Progenitor cell of endocrine pancreas (in vitro differentiated cells): ENCODE measurements around the gene CTNNA1. TPM values are rescaled to one million over a fixed set of nuclear protein-coding genes. Genes with fewer than 3 reads are reported as not detected.
"Not testable (repeated sequence)": the region's sequence is repeated elsewhere in the genome, so short reads cannot be mapped to it uniquely, and the experiment has no call there.

Source experiments
- DNase-seq: peaks from one replicate; pipeline ENCODE4 v3.0.0; 2021; ENCODE audit warnings: low spot score; ENCODE audit not compliant: unreplicated experiment
- H3K27ac Mint-ChIP-seq: 2 replicates; pipeline ENCODE4 v1.8.0; 2021; ENCODE audit warnings: mild to moderate bottlenecking, moderate library complexity, mixed read lengths
- H3K27me3 Mint-ChIP-seq: 2 replicates; pipeline ENCODE4 v1.8.0; 2021; ENCODE audit warnings: mixed read lengths
- H3K36me3 Mint-ChIP-seq: 2 replicates; pipeline ENCODE4 v1.8.0; 2022; ENCODE audit warnings: mixed read lengths; ENCODE audit not compliant: insufficient read depth
- H3K4me1 Mint-ChIP-seq: 2 replicates; pipeline ENCODE4 v1.8.0; 2021; ENCODE audit warnings: low read depth, mixed read lengths
- H3K4me3 Mint-ChIP-seq: 2 replicates; pipeline ENCODE4 v1.8.0; 2021; ENCODE audit warnings: low read depth, mild to moderate bottlenecking, moderate library complexity, mixed read lengths
- H3K9me3 Mint-ChIP-seq: 2 replicates; pipeline ENCODE4 v1.8.0; 2021; ENCODE audit warnings: low read depth, mixed read lengths
- CTCF ChIP-seq: fragments of 200-600 bp; sonication (generic); IDR thresholded peaks from one replicate; pipeline ENCODE4 v1.5.0; 2021; ENCODE audit warnings: antibody characterized with exemption, mild to moderate bottlenecking; ENCODE audit not compliant: unreplicated experiment
- long read RNA-seq: library from polyadenylated mRNA; unstranded; transcript quantifications from one replicate; pipeline ENCODE4 v2.0.0, GENCODE V29; 2020
- total RNA-seq: library from RNA; stranded (reverse); gene quantifications from 2 replicates; pipeline ENCODE4 v1.2.1, GENCODE V29; 2021

The CTNNA1 gene
- 384 and 394 TPM in 2 replicates for total RNA-seq
- long read RNA-seq, transcript CTNNA1-201 (18 exons, 3,756 nt), result major isoform, 2,473 of 2,899 reads
- long read RNA-seq, transcript CTNNA1-230 (17 exons, 2,741 nt), result minor isoform, 17 of 2,899 reads
- long read RNA-seq, partial matches to known transcripts, result 282 of 2,899 reads
- long read RNA-seq, other reads (novel, unspliced or antisense), result 119 of 2,899 reads

GRCh38 chr5:138752951-138753793, at the start of gene CTNNA1:
TSS of gene CTNNA1 (plus strand) at chr5:138753425. CDS start at chr5:138781925, 28,500 bp downstream.
- peak; percentile 8 for TF ChIP-seq CTCF
- H3K9me3 Mint-ChIP-seq, result peaks cover 16% of the 10 kb centered on the region
- H3K27me3 Mint-ChIP-seq, result no peaks in the 10 kb centered on the region
- H3K27ac Mint-ChIP-seq, result peak within 1 kb of the TSS; percentile 98
- peaks cover 24% of the 10 kb centered on the region for H3K36me3 Mint-ChIP-seq
- H3K4me3 Mint-ChIP-seq, result peak within 1 kb of the TSS; percentile 81
- H3K4me1 Mint-ChIP-seq, result peaks cover 20% of the 10 kb centered on the region
- DNase-seq, result peak; percentile 75

GRCh38 chr5:138703777-138704176, 49.4 kb upstream of the CTNNA1 start:
- H3K9me3 Mint-ChIP-seq, DNase-seq, H3K4me1 Mint-ChIP-seq, H3K36me3 Mint-ChIP-seq, H3K4me3 Mint-ChIP-seq, H3K27me3 Mint-ChIP-seq, H3K27ac Mint-ChIP-seq: not testable (repeated sequence)

- peaks cover 10% of the 10 kb centered on the region for H3K4me1 Mint-ChIP-seq
- TF ChIP-seq CTCF, result no peak
- H3K27ac Mint-ChIP-seq, result no peak overlapping the region
- H3K27me3 Mint-ChIP-seq, result peaks cover 3% of the 10 kb centered on the region
- no peak for DNase-seq
- no peaks in the 10 kb centered on the region for H3K9me3 Mint-ChIP-seq
- H3K36me3 Mint-ChIP-seq, result no peaks in the 10 kb centered on the region
- H3K4me3 Mint-ChIP-seq, result no peak overlapping the region
Observed at GRCh38 chr5:138705007-138705406, 48.2 kb upstream of the CTNNA1 start.

GRCh38 chr5:138705567-138705966, 47.7 kb upstream of the CTNNA1 start:
- Mint-ChIP-seq H3K27me3 (peaks cover 3% of the 10 kb centered on the region), H3K4me1 (peaks cover 10% of the 10 kb centered on the region), H3K9me3 (no peaks in the 10 kb centered on the region), H3K4me3 (no peak overlapping the region), H3K27ac (no peak overlapping the region), H3K36me3 (no peaks in the 10 kb centered on the region)
- no peak for TF ChIP-seq CTCF
- DNase-seq, result no peak

GRCh38 chr5:138706655-138707480, 46.4 kb upstream of the CTNNA1 start:
- H3K27me3 Mint-ChIP-seq, result peaks cover 3% of the 10 kb centered on the region
- no peak for TF ChIP-seq CTCF
- H3K4me3 Mint-ChIP-seq, result no peak overlapping the region
- no peak for DNase-seq
- no peaks in the 10 kb centered on the region for H3K9me3 Mint-ChIP-seq
- H3K4me1 Mint-ChIP-seq, result peaks cover 10% of the 10 kb centered on the region
- no peaks in the 10 kb centered on the region for H3K36me3 Mint-ChIP-seq
- no peak overlapping the region for H3K27ac Mint-ChIP-seq
